Hepatic stellate cell (primary cell): Measurements from ENCODE around the gene HJURP.

ENCODE experiments used
- DNase-seq: peaks from one replicate; pipeline ENCODE4 v3.0.0; 2011; ENCODE audit warnings: low spot score

The HJURP gene

DNA sequence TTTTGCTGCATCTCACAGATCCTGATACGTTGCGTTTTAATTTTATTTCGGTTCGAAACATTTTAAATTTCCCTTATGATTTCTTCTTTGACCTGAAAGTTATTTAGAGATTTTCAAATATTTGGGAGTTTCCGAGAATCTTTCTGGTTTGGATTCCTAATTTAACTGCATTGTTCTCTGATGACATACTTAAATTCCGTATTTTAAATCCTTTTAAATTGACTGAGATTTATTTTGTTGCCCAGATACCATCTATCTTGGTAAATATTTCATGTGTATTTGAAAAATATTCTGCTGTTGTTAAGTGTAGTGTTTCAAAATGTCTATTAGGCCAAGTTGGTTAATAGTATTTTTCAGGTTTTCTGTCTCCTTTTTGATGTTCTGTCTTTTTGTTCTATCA lies 38.5 kb downstream of the HJURP start:
- DNase-seq = no peak

DNA sequence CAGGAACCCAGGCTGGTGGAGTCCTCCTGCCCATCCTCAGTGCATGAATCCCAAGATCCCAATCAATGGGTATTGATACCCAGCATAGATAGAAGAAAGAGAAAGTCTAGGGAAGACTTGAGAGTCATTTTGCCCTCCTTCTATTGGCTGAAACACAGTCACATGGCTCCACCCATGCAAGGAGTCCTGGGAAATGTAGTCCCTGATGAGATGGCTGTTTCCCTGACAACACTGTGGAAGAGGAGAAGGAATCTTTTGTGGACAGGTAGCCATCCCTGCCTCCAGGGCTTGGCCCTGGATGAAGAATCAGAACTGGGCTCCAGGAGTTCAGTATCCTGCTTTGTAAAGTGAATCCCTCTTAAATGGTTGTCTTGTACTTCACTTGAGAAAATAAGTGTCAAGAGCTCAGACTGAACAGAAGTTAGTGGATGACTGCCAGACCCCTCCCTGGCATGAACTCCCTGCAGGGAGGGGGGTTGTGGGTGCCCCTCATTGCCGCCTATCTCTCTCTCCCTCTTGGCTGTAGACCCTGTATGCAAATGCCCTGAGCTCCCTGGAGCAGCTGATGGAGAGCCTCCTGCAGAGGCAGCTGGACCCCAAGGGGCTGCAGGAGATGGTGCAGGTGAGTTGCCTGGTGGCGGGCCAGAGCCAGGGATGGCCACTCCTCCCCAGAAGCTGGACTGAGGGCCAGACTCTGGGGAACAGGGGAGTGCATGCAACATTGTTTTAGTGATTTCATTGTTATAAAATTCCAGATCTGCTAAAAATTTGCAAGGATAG lies 40.1 kb downstream of the HJURP start:
- DNase-seq = no peak

DNA sequence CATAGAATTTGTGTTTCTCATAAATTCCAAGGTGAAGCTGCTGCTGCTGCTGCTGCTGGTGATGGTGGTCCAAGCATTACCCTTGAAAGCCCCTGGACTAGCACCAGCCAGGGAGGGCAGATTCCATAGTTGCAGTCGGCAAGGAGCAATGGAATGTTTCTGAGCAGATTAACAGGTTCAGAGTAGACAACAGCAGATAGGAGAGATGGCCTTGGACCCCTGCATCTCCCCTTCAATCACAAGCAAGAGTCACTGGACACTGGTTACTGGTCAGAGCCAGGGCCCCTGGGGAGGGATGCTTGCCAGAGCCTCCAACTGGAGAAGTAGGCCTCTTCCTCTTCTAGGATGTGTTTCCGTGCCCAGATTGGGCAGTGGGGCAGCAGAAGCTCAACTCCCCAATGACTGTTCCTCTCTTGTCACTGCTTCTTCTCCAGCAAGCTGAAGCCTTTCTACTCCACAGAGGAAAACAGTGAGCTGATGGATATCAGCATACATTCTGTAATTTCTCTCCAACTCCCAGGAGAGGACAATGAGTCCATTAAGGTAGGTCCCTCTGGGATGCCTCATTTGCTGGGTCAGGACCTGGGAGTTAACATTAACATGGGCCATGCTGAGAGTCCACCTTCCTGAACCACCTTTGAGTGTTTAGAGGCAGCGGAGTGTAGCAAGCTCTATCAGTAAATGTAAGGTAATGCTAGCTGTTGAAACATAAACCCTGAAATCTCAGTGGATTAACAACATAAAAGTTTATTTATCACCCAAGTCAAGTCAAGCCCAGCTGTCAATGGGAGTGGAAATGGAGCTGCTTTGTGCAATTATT lies 40.9 kb downstream of the HJURP start:
- DNase-seq = no peak

DNA sequence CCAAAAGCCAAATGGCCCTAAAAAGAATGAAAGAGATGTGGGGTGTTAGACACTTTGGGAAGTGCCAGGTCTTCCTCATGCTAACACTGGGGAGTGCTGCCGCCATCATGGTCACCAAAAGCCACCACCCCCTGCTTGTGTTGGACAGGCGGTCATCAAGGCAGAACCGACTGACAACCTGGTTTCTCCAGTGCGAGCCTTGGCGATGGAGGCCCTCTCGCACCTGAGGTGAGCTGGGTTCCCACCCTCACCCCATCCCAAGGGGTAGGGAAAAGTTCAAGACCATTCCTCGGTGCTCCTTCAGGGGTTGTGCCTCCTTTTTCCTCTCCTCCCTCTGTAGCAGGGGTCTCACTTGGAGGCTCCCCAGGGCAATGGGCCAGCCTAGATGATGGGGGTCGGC lies 42.6 kb downstream of the HJURP start:
- DNase-seq = no peak

DNA sequence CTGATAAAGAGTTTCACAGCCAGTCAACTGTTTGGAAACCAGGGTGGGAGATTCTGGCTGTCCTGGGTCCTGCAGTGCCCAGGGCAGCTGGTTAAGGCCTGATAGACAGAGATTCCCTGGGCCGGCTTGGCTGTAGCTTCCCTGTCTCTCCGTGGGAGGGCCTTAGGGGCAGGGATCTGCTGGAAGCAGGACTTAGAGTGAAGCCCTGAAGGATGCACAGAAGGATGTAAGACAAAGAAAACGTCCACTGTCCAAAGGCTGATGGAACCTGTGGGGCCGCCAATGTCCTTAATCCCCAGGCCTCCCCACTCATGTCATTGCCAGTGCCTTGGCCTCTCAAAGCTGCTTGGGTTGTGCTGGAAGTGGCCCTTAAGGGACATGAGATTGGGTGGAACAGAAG lies 43.2 kb downstream of the HJURP start:
- no peak for DNase-seq

DNA sequence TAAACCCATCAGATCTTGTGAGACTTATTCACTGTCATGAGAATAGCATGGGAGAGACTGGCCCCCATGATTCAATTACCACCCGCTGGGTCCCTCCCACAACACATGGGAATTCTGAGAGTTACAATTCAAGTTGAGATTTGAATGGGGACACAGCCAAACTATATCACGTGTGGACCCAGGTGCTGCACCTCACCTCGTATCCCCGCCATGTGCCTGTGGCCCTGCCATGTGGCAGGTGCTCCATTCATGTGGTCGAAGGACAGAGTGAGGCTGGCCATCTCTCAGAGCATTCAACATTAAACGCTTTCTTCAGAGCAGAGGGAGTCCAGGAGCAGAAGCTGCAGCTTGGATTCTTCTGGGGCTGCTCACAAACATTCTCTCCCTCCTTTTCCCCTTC lies 44.0 kb downstream of the HJURP start:
- DNase-seq = no peak

DNA sequence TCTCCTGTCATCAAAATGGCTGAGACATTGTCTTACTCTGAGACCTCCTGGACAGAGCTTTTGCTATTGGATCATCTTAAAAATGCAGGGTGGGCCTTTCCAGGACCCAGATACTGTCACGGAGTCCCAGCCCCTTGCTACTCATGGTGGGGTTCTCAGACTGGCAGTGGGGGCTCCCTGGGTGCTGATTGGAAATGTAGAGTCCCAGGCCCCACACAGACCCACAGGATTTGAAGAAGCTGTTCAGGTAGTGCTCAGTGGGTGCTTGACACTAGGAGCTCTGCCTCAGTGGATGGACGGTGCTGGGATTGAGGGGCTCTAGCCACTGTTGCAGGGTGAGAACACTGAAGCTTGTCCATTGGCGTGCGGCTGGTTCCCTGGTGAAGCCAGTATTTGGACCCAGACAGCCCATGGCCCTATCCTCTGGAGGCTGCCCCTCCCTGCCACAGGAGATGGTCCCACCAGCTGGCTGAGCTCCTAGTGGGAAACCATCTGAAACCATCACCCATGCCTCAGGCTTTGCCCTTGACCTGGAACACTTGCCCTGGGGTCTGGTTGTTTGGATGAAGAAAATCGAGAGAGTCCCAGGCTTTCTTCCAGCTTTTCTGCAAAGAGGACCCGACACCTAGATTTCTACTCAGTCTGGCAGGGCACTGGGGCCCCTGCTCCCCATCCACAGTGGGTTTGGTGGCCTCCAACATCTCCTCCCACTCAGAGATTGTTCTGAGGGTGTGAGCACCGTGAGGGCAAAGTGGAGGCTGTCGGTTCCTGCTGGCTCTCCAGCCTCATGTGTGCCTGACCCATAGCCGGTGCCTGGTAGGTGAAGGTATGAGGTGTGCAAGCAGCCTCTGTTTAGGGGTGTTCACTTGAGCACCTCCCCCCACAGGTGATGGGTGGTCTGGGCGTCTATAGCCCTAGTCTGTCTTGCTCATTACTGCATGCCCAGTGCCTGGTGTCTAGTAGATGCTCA lies 46.1 kb downstream of the HJURP start:
- no peak for DNase-seq

DNA sequence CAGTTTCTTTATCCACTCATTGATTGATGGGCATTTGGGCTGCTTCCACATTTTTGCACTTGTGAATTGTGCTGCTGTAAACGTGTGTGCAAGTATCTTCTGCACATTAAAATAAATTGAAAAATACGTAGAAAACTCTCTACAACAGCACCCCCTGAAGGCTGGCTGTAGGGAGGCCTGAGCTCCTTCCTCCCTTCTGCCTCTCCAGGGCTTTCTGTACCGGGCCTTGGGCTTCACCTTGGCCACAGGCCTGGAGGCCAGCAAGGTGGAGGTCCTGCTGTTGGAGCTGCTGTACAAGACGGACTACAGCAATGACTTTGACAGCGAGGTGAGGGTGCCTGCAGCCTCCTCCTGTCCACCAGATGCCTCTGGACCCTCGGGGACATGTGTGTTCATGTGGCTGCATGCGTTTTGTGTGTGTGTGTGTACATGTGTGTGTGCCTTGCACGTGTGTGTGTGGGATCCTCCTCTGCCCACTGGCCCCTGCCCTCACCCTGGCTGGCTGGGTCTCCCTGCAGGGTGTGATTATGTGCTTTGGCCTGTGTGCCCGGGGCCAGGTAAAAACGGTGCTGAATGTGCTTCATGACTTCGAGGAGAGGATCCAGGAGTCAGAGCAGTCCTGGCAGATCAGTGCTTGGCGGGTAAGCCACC lies 47.0 kb downstream of the HJURP start:
- DNase-seq = no peak

DNA sequence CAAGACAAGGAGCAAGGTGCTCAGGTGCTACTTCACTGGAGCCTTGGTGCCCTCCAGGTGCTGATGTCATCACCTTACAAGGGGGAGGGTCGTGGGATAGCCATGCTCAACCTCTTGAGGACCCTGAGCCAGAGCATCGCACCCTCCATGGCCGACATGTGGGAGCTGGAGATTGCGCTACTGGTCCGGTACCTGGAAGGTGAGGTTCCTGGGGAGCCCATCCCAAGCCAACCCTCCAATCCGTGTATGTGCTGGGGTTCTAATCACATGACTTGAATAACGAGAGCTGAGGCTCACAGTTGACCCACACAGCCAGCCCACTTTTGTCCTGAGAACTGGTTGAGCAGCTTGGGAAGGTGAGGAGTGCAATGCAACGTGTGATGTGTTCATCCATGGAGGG lies 50.3 kb downstream of the HJURP start:
- DNase-seq = no peak

DNA sequence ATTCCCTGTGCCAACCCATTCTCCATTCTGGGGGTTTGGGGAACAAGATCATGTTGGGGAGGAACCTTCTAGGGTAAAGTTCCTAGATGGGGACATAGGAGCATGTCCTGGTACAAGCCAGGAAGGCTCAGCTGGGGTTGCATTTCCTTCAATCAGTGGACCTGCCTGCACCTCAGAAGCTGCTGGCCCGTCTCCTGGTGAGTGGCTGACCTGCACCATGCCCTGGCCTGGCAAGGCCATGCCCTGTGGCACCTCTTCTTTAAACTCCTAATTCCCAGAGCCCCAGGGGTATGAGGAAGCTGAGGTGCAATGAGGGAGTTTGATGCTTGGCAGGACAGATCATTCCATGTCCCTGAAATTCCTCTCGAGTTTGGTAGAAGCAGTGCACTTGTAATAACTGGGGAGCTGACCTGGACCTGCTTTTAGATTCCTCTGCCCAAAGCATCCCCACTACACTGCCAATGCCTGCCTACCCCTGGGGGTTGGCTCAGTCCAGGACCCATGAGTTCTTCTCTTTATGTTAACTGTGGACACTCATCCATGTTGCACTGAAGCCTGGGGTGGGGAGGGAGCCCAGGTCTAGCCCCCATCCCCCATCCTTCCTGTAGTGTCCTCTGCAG lies 50.9 kb downstream of the HJURP start:
- no peak for DNase-seq

DNA sequence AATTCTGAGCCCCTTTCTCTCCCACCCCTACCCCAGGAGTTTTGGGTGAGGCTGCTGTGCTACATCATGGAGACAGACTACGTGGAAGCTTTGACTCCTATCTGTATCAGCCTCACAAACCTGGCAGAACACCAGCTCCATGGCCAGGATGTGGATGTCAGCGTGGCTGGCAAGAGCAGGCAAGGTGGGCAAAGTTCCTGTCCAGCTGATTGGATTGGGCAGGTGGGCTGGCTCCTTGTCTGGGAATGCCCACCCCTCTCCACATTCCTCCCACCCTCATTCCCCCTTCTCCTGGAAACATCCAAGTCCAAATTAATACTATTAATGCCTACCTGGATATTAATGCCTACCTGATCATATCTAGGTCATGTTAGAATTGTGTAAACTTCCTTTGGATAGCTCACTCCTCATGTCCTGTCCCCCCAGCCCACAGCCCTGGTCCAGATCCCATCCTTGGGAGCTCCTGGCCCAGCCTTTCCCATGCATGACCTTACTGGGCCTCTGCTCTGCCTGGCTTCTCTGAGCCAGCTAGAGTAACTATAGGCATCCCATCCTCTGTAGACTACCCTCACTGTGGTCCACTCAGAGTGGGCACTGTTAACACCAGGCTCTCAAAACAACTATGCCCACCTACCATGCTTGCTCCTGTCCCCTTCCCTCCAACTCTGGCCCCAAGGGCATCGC lies 52.1 kb downstream of the HJURP start:
- no peak for DNase-seq

DNA sequence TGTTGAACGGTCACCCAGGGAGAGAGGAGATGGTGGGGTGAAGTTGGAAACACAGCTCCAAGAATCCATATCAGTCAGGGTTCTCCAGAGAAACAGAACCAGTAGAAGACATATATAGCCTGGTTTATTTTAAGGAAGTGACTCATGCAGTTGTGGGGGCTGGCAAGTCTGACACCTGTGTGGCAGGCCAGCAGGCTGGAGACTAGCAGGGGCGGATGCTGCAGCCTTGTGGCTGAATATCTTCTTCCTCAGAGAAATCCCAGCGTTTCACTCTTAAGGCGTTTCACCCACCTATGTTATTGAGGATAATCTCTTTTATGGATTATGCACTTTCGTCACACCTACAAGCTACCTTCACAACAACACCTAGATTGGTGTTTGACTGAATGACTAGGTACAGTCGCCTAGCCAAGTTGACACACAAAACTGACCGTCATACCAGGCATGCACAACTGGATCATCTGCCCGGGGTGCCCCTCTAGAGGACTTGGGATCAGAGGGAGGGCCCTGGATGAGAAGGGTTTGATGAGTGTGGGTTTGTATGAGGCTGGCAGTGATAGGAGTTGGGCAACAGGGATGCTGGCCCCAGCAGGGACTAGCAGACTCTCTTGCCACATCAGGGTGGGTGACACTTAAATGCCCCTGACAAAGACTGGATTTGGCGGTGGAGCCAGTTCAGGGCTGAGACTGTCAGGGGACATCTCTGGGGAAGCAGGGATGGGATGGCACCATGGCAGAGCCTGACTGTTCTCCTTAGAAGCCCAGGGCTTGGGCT lies 52.8 kb downstream of the HJURP start:
- no peak for DNase-seq

DNA sequence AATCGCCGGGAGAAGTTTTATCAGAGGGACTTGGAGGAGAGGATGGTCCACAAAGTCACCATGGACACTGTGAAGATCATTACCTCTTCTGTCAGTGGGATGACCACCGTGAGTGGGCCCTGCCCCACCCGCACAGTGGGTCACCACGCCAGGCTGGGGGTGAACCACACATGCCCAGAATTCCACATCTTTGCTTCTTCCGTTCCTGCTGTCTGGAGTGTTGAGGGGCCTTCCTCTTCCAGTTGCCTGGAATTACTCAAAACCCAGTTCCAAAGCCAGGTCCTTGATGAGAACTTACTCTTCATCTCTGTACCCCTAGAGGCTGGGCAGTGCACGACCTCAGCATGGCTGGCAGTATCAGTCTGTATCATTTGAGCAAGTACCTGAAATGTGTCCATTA lies 54.1 kb downstream of the HJURP start:
- DNase-seq = no peak

DNA sequence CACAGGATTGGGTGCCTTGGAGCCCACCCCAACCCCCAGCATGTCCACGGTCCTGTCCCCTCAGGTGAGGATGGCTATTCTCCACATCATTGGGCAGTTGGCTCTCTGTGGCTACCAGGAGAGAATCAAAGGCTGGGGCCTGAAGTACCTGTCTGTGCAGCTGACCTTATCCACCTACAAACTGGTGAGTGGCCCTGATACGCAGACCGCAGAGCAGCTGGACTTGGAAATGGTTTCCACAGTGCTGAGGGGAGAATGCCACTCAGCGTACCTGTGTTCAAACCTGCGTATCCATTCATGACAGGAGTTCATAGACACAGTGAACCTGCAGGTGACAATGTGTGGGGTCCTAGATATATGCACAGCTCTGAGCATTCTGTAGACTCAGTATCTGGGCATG lies 54.6 kb downstream of the HJURP start:
- DNase-seq = no peak

DNA sequence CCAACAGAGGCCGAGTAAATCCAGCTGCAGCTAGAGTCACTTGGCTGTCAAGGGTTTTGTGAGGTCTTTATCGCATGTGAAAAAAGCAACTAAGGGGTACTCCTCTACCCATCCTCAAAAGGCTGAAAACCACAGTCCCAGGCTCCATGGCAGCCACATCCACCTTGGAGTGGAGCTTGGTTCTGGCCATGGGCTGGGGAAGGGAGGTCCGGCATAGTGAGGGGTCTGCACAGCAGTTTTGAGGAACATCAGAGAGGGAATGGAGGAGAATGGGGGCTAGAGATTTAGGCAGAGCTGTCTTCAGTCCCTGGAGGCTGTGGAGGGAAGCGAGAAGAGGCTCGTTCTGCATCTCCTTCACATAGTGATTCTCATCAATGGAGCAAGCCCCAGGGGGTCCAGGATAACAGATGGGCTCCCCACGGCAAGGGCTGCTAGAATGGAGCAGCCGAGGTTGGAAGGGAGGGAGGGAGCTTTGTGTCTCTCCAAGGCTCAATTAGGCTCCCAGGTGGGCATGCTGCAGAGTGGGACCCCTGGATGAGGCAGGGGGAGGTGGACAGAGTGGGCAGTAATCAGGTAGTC lies 55.2 kb downstream of the HJURP start:
- no peak for DNase-seq

DNA sequence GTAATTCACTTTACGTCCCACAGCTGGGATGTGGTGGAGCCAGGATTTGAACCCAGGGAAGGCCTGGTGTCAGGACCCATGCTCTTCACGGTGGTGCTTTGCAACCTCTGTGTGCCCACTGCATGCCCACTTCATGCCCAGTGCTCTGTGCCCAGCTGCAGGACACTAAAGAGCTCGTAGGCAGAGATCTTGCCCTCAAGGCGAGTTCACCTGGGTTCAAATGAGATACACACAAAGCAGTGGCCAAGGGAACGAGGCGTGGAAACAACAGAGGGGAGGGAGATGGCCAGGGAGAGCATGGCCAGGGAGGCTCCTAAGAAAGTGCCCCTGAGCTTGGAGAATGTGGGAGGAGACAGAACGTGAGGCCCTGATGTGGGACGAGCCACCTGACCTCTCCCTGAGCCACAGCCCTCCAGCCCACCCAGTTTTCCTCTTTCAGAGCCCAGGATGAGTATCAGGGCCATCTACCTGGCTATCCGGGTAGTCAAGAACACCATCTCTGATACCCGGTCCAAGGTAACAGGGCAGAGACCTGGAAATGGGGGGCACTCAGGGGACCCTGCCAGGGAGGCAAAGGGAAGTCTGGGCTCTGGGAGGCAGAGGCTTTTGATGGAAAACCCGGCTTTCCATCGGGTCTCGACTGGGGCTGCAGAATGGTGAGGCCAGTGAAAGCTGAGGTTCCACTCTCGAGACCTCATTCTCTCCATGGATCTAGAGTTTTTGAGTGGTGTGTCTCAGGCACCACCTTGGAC lies 55.8 kb downstream of the HJURP start:
- no peak for DNase-seq

DNA sequence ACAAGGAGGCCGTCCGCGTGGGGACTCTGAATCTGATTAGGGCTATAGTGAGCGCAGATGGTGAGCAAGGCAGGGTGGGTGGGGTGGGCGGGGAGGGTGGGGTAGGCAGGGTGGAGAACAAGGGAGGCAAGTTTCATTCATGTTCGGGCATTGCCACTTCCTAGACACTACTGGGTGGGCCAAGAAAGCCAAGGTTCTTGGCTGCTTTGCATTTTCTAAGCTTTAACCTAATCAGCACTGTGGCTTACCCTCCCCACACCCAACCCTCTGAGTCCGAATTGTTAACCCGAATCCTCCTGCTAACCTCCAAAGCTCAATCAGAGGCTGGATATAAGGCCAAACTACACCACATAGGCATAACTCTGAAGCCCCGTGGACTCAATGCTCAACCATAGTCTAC lies 58.1 kb downstream of the HJURP start:
- DNase-seq = no peak

DNA sequence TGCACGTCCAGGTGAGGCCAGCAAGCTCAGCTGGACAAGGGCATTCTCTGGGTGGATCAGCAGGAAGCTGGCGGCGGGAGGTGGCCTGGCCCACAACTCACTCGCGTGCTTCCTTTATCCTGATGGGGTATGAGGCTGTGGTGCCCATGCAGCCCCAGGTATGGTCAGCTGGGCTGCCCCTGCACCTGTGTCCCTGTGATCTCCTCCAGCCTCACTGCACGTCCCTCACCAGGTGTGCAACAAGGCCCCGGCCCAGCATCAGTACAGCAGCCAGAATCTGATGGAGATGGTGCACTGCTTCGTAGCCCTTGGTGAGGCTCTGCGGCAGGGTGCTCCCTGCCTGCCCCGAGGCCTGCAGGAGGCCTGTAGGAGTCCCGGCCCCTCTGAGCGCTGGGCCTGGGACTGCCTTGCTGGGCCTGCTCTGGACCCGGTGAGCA lies 58.6 kb downstream of the HJURP start:
- no peak for DNase-seq

DNA sequence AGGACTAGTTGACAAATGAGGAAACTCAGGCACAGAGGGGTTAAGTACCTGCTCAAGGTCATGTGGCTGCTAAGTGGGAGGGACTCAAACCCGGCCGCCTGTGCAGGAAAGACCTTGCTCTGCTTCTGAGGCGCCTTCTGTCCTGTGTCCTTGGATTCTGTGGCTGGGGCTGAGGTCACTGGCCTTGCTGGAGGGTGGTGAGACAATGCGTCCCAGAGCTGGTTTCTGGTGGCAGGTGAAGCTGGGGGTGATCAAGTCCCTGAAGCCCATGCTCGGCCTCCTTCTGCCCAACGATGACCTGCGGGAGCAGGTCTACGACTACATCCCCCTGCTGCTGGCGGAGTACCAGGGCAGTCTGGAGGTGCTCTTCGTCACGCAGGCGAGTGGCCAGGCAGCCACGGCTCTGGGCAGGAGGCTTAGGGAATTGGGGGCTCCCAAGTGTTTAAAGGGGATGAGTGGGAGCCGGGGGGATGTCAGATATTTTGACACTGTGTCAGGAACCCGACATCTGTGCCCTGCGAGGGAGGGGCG lies 60.1 kb downstream of the HJURP start:
- no peak for DNase-seq
